CD14-positive monocyte (primary cell): Measurements from ENCODE around the gene PPP1R8. TPM values are rescaled to one million over a fixed set of nuclear protein-coding genes. Genes with fewer than 3 reads are reported as not detected.

Experiments used
- DNase-seq, 3 donors: peaks; one replicate each; pipeline ENCODE4 v3.0.0-alpha.2; 2011 to 2022
- H2AFZ ChIP-seq: 2 replicates; pipeline ENCODE4 v1.6.0; 2012; ENCODE audit warnings: mild to moderate bottlenecking, low read depth, low read length, inconsistent platforms; ENCODE audit not compliant: insufficient read depth, poor library complexity, severe bottlenecking
- H3K27ac ChIP-seq, 2 donors: 1 replicate in 1 of 2; 2 replicates in 1 of 2; pipeline ENCODE4 v1.5.1; 2012 to 2013; ENCODE audit warnings: low read length in 2 of 2, control low read depth in 1 of 2, inconsistent platforms in 1 of 2, low read depth in 1 of 2, mild to moderate bottlenecking in 1 of 2
- H3K27me3 ChIP-seq, 2 donors: one replicate each; pipeline versions ENCODE4 v1.6.0 to v1.6.1; 2011 to 2013; ENCODE audit warnings: low read length in 2 of 2; ENCODE audit not compliant: control insufficient read depth in 2 of 2, insufficient read depth in 2 of 2
- H3K36me3 ChIP-seq, 2 donors: replicated peaks in 1 of 2; 1 replicate in 1 of 2; 2 replicates in 1 of 2; pipeline versions ENCODE4 v1.5.1 to v1.6.1; 2012 to 2013; ENCODE audit warnings: low read length in 2 of 2, control low read depth in 1 of 2, inconsistent platforms in 1 of 2, mild to moderate bottlenecking in 1 of 2; ENCODE audit not compliant: insufficient read depth in 2 of 2, control insufficient read depth in 1 of 2
- H3K4me1 ChIP-seq, 2 donors: 1 replicate in 1 of 2; 2 replicates in 1 of 2; pipeline versions ENCODE4 v1.5.1 to v1.6.1; 2012 to 2013; ENCODE audit warnings: low read length in 2 of 2, control low read depth in 1 of 2, inconsistent platforms in 1 of 2, mild to moderate bottlenecking in 1 of 2, moderate library complexity in 1 of 2; ENCODE audit not compliant: insufficient read depth in 2 of 2, control insufficient read depth in 1 of 2
- H3K4me2 ChIP-seq: replicated peaks from 2 replicates; pipeline ENCODE3; 2012; ENCODE audit warnings: low read length, moderate library complexity, mild to moderate bottlenecking; ENCODE audit not compliant: poor library complexity, severe bottlenecking; ENCODE audit errors: extremely low read depth
- H3K4me3 ChIP-seq, 3 experiments: fragments of 200-600 bp in 1 of 3; sonication (generic) in 1 of 3; replicated peaks in 1 of 3; 1 replicate in 2 of 3; 2 replicates in 1 of 3; pipeline ENCODE4 v1.5.1; 2011 to 2013; ENCODE audit warnings: low read length in 3 of 3, mild to moderate bottlenecking in 3 of 3, control low read depth in 2 of 3, low read depth in 2 of 3, inconsistent platforms in 1 of 3, moderate library complexity in 1 of 3
- H3K79me2 ChIP-seq: 2 replicates; pipeline ENCODE4 v1.6.0; 2012; ENCODE audit warnings: mild to moderate bottlenecking, control low read depth, inconsistent platforms, low read length, moderate library complexity; ENCODE audit not compliant: insufficient read depth
- H3K9ac ChIP-seq: 2 replicates; pipeline ENCODE4 v1.6.0; 2017; ENCODE audit warnings: low read length, mild to moderate bottlenecking; ENCODE audit not compliant: insufficient read depth, poor library complexity, severe bottlenecking
- H3K9me3 ChIP-seq, 2 donors: replicated peaks in 1 of 2; 1 replicate in 1 of 2; 2 replicates in 1 of 2; pipeline versions ENCODE4 v1.5.1 to v1.6.1; 2012 to 2013; ENCODE audit warnings: low read length in 2 of 2, control low read depth in 1 of 2; ENCODE audit not compliant: control insufficient read depth in 1 of 2, insufficient read depth in 1 of 2
- H4K20me1 ChIP-seq: 2 replicates; pipeline ENCODE4 v1.6.0; 2012; ENCODE audit warnings: mild to moderate bottlenecking, low read length, control low read depth, moderate library complexity; ENCODE audit not compliant: insufficient read depth
- H3K27ac Mint-ChIP-seq, 7 donors: one replicate each; pipeline ENCODE4 v1.8.0; 2020; ENCODE audit warnings: mild to moderate bottlenecking in 7 of 7, mixed read lengths in 7 of 7, moderate library complexity in 6 of 7, inconsistent platforms in 2 of 7
- H3K27me3 Mint-ChIP-seq, 3 donors: one replicate each; pipeline ENCODE4 v1.8.0; 2021 to 2022; ENCODE audit warnings: low read depth in 3 of 3, mild to moderate bottlenecking in 3 of 3, mixed read lengths in 3 of 3, moderate library complexity in 3 of 3, inconsistent platforms in 1 of 3
- H3K36me3 Mint-ChIP-seq, 2 donors: one replicate each; pipeline ENCODE4 v1.8.0; 2020; ENCODE audit warnings: mixed read lengths in 2 of 2, inconsistent platforms in 1 of 2, mild to moderate bottlenecking in 1 of 2
- H3K4me1 Mint-ChIP-seq: one replicate; pipeline ENCODE4 v1.8.0; 2020; ENCODE audit warnings: mild to moderate bottlenecking, mixed read lengths
- H3K4me3 Mint-ChIP-seq, 2 donors: one replicate each; pipeline ENCODE4 v1.8.0; 2020; ENCODE audit warnings: mild to moderate bottlenecking in 2 of 2, mixed read lengths in 2 of 2, moderate library complexity in 1 of 2
- H3K9me3 Mint-ChIP-seq, 7 donors: one replicate each; pipeline ENCODE4 v1.8.0; 2020 to 2022; ENCODE audit warnings: mixed read lengths in 7 of 7, mild to moderate bottlenecking in 6 of 7, moderate library complexity in 6 of 7, inconsistent platforms in 2 of 7
- WGBS: methylation state at CpG from one replicate; pipeline ENCODE4 v1.1.5; 2013; ENCODE audit warnings: missing lambda C conversion rate; ENCODE audit not compliant: insufficient coverage; 5-methylcytosine and 5-hydroxymethylcytosine counted together
- intact Hi-C, 2 donors: fragments of 100-400 bp; cut with micrococcal nuclease; formaldehyde crosslinking; loops; one replicate each; pipeline versions ENCODE4 v1.15.0 to v1.15.1; 2023
- polyA plus RNA-seq, 3 donors: library from polyadenylated mRNA; depleted of rRNA in 1 of 3; unstranded in 2 of 3; stranded (reverse) in 1 of 3; fragments of 300-500 nt in 2 of 3; fragments of >200 nt in 1 of 3; fragmentation: Illumina TruSeq in 2 of 3; gene quantifications; 1 replicate in 2 of 3; 2 replicates in 1 of 3; pipeline ENCODE4 v1.2.3, GENCODE V29; 2012 to 2021
- TF ChIP-seq, protein P1 (sequence below): fragments of 200-600 bp; IDR thresholded peaks from one replicate; pipeline ENCODE4 v1.8.0; 2022; ENCODE audit warnings: antibody characterized with exemption, mild to moderate bottlenecking

Gene PPP1R8
- polyA plus RNA-seq, 3 donors = 17.0 to 23.9 (median 21.4) TPM

DNA sequence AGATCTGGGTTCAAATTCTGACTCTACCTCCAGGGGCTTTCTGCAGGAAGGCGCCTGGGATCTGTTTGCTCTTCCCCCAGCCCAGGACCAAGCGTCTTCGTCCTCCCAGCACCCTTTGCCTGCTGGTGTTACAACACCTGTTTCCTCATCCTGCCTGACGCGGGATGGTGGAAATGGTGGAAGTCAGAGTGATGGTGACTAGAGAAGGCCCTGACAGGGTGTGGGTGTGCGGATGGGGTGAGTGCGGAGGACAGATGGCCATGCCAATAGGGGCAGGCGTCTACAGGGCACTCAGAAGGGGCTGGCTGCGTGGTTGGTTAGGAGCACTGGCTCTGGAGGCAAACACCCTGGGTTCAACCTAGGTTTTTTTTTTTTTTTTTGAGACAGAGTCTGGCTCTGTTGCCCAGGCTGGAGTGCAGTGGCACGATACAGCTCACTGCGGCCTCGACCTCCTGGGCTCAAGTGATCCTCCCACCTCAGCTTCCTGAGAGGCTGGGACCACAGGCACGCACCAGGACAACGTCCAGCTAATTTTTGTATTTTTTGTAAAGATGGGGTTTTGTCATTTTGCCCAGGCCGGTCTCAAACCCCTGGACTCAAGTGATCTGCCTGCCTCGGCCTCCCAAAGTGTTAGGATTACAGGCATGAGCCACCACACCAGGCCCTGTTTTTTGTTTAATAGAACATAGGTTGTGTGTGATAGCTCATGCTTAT lies 43.2 kb downstream of the PPP1R8 start:
- Mint-ChIP-seq H3K36me3 (peaks cover 39 to 54% of the 10 kb centered on the region in 2 donors), H3K4me3 (peak overlapping the region; percentile 99), H3K9me3 (peaks cover 0 to 4% (median 1%) of the 10 kb centered on the region in 7 donors), H3K27ac (peak overlapping the region; percentile 99), H3K4me1 (peaks cover 61% of the 10 kb centered on the region), H3K27me3 (peaks cover 0 to 1% (median 0%) of the 10 kb centered on the region in 3 donors)
- Histone ChIP-seq H4K20me1 (peaks cover 47% of the 10 kb centered on the region), H3K27me3 (no peaks in the 10 kb centered on the region), H3K9me3 (no peaks in the 10 kb centered on the region), H3K79me2 (peaks cover 84% of the 10 kb centered on the region), H3K4me1 (peaks cover 80 to 88% of the 10 kb centered on the region in 2 donors), H3K4me2 (peak overlapping the region; percentile 97), H3K9ac (peak overlapping the region; percentile 98), H3K4me3 (peak overlapping the region; percentile 86 to 100 (median 90)), H2AFZ (no peak overlapping the region), H3K36me3 (peaks cover 28 to 31% of the 10 kb centered on the region in 2 donors), H3K27ac (peak overlapping the region; percentile 96 to 99)
- 33% methylated on average over 8 of the region's 16 CpGs for WGBS
- intact Hi-C loops = loop anchor here (2.0 kb wide), 2 partner anchors 15 to 17 kb away; no protein-coding TSS in a partner anchor
- peak; percentile 81 to 87 (median 87) for DNase-seq
- TF ChIP-seq, protein P1, sequence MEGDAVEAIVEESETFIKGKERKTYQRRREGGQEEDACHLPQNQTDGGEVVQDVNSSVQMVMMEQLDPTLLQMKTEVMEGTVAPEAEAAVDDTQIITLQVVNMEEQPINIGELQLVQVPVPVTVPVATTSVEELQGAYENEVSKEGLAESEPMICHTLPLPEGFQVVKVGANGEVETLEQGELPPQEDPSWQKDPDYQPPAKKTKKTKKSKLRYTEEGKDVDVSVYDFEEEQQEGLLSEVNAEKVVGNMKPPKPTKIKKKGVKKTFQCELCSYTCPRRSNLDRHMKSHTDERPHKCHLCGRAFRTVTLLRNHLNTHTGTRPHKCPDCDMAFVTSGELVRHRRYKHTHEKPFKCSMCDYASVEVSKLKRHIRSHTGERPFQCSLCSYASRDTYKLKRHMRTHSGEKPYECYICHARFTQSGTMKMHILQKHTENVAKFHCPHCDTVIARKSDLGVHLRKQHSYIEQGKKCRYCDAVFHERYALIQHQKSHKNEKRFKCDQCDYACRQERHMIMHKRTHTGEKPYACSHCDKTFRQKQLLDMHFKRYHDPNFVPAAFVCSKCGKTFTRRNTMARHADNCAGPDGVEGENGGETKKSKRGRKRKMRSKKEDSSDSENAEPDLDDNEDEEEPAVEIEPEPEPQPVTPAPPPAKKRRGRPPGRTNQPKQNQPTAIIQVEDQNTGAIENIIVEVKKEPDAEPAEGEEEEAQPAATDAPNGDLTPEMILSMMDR = no peak

DNA sequence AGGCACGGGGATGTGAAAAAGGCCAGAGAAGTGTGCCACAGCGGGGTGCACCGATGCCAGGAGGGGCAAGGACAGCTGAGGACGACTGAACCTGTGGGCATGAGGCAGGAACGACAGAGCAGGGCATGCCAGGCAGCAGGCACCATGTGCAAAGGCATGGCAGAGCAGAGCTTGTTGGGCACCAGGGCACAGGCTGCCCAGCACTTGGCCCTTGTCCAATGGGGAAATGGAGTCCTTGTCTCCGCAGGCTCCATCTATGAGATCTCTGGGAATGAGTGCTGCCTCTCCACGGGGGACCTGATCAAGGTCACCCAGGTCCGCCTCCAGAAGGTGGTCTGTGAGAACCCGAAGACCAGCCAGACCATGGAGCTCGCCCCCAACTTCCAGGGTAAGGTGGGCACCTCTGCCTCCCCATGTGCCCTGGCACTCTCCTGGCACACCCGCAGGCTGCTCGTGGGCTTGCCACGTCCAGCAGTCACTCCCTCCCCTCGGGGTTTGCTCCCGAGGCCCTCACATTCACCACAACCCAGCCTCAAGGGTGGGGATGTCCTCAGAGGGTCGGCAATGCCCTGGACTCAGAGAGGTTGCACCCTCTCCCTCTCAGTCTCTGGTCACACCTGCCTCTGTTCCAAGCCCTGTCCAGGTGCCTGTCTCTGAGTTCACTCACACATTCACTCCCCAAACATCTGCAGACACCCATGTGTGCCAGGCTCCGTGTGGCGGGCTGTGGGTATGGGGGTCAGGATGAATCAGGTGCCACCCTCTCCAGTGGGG lies 45.9 kb downstream of the PPP1R8 start:
- Histone ChIP-seq H3K4me1 (peaks cover 80 to 88% of the 10 kb centered on the region in 2 donors), H3K9me3 (no peaks in the 10 kb centered on the region), H3K27ac (peak overlapping the region; percentile 96 to 99), H3K4me2 (peak overlapping the region; percentile 38), H3K36me3 (peaks cover 51 to 56% of the 10 kb centered on the region in 2 donors), H4K20me1 (peaks cover 73% of the 10 kb centered on the region), H3K79me2 (peaks cover 98% of the 10 kb centered on the region), H3K9ac (peak overlapping the region; percentile 98), H3K4me3 (peak overlapping the region in 1 of 3 experiments; percentile 54), H3K27me3 (no peaks in the 10 kb centered on the region), H2AFZ (no peak overlapping the region)
- peaks cover 61 to 79% of the 10 kb centered on the region in 2 donors for H3K36me3 Mint-ChIP-seq
- TF ChIP-seq, protein P1 = no peak
- H3K4me1 Mint-ChIP-seq = peaks cover 65% of the 10 kb centered on the region
- intact Hi-C loops = no loop called here
- WGBS = 90% methylated on average over 15 of the region's 18 CpGs
- H3K9me3 Mint-ChIP-seq = peaks cover 0 to 4% (median 2%) of the 10 kb centered on the region in 7 donors
- no peak for DNase-seq
- H3K4me3 Mint-ChIP-seq = peak overlapping the region; percentile 56 to 71
- H3K27me3 Mint-ChIP-seq = peaks cover 0 to 2% (median 1%) of the 10 kb centered on the region in 3 donors
- peak overlapping the region; percentile 90 to 99 (median 99) for H3K27ac Mint-ChIP-seq
